Measurements from ENCODE around the gene EEF2. TPM values are rescaled to one million over a fixed set of nuclear protein-coding genes. Genes with fewer than 3 reads are reported as not detected.
"Not testable (repeated sequence)": the region's sequence is repeated elsewhere in the genome, so short reads cannot be mapped to it uniquely, and the experiment has no call there.

Gene EEF2
- total RNA-seq, 1 experiment from 2014 or later = 1,742 TPM

- CTCF ChIA-PET = no interaction called here
- no peak for TF ChIP-seq EZH2 (IDR thresholded peaks at IDR 0.05; ENCODE audit: low read depth)
- no peak for TF ChIP-seq CTCF (conservative IDR thresholded peaks at IDR 0.05)
- POLR2A ChIA-PET (ENCODE audit: unreplicated experiment) = no interaction called here
These were observed 31.2 kb downstream of the EEF2 start for GRCh38 chr19:3954107-3954506.

GRCh38 chr19:3952755-3953276, 32.4 kb downstream of the EEF2 start:
- H3K4me3 ChIP-seq; H3K4me1 ChIP-seq (replicated peaks; ENCODE audit: insufficient read depth); H2AFZ ChIP-seq; POLR2A ChIA-PET (ENCODE audit: unreplicated experiment); H3K27me3 ChIP-seq (ENCODE audit: insufficient read depth, low read depth); BruUV-seq (replicated peaks); H3K36me3 ChIP-seq (ENCODE audit: low read depth); H3K9me3 ChIP-seq (ENCODE audit: insufficient read depth, low read depth); H3F3A ChIP-seq (ENCODE audit: insufficient read depth, low read depth); H3K4me2 ChIP-seq; intact Hi-C loops (cut with micrococcal nuclease; ENCODE audit: unreplicated experiment); DNase-seq; H3K79me2 ChIP-seq (ENCODE audit: low read depth); H3K9me2 ChIP-seq (ENCODE audit: insufficient read depth); H3K27ac ChIP-seq; H4K20me1 ChIP-seq (ENCODE audit: insufficient read depth): not testable (repeated sequence)
- CTCF ChIA-PET = interaction anchor here (0.7 kb wide), 1 partner anchor 362 kb away, joined by 3 read pairs; no protein-coding TSS in a partner anchor

More at GRCh38 chr19:3954107-3954506, 31.2 kb downstream of the EEF2 start:
- no peaks in the 10 kb centered on the region for H3K79me2 ChIP-seq (ENCODE audit: low read depth)
- intact Hi-C loops (cut with micrococcal nuclease; ENCODE audit: unreplicated experiment) = no loop called here
- H3K9me3 ChIP-seq (ENCODE audit: insufficient read depth, low read depth) = no peaks in the 10 kb centered on the region
- BruUV-seq (replicated peaks) = no TSS peak
- no peak for DNase-seq
- no peaks in the 10 kb centered on the region for H4K20me1 ChIP-seq (ENCODE audit: insufficient read depth)
- no peak overlapping the region for H2AFZ ChIP-seq
- H3K36me3 ChIP-seq (ENCODE audit: low read depth) = no peaks in the 10 kb centered on the region
- no peaks in the 10 kb centered on the region for H3K27me3 ChIP-seq (ENCODE audit: insufficient read depth, low read depth)
- H3K9me2 ChIP-seq (ENCODE audit: insufficient read depth) = no peaks in the 10 kb centered on the region
- H3K4me3 ChIP-seq = no peak overlapping the region
- H3K4me2 ChIP-seq = no peak overlapping the region
- H3K4me1 ChIP-seq (replicated peaks; ENCODE audit: insufficient read depth) = no peaks in the 10 kb centered on the region
- H3K27ac ChIP-seq = no peak overlapping the region
- peaks cover 3% of the 10 kb centered on the region; the same call in 1 of the 2 replicates for H3F3A ChIP-seq (ENCODE audit: insufficient read depth, low read depth)

GRCh38 chr19:3950871-3951861, 34.1 kb downstream of the EEF2 start:
- Histone ChIP-seq H4K20me1 (ENCODE audit: insufficient read depth) (no peaks in the 10 kb centered on the region), H3K9me3 (ENCODE audit: insufficient read depth, low read depth) (no peaks in the 10 kb centered on the region), H3F3A (ENCODE audit: insufficient read depth, low read depth) (no peaks in the 10 kb centered on the region), H2AFZ (no peak overlapping the region), H3K4me2 (no peak overlapping the region), H3K27me3 (ENCODE audit: insufficient read depth, low read depth) (no peaks in the 10 kb centered on the region), H3K9me2 (ENCODE audit: insufficient read depth) (no peaks in the 10 kb centered on the region), H3K4me1 (replicated peaks; ENCODE audit: insufficient read depth) (no peaks in the 10 kb centered on the region), H3K36me3 (ENCODE audit: low read depth) (no peaks in the 10 kb centered on the region), H3K4me3 (no peak overlapping the region), H3K27ac (no peak overlapping the region), H3K79me2 (ENCODE audit: low read depth) (no peaks in the 10 kb centered on the region)
- TF ChIP-seq CTCF (conservative IDR thresholded peaks at IDR 0.05) (no peak), EZH2 (IDR thresholded peaks at IDR 0.05; ENCODE audit: low read depth) (no peak)
- DNase-seq = no peak
- BruUV-seq (replicated peaks) = no TSS peak
- intact Hi-C loops (cut with micrococcal nuclease; ENCODE audit: unreplicated experiment) = no loop called here
- POLR2A ChIA-PET (ENCODE audit: unreplicated experiment) = no interaction called here
- CTCF ChIA-PET = no interaction called here

Data from PC-9 (cell line).